Activated T-helper 17 cell treated with anti-CD3 and anti-CD28 coated beads, Interleukin-2, amount 50 U/mL, for 72 hours (primary cell): Measurements from ENCODE around the gene CARS1. TPM values are rescaled to one million over a fixed set of nuclear protein-coding genes. Genes with fewer than 3 reads are reported as not detected.

Experiments
- ATAC-seq: fragments of 150-1000 bp; cut with Tn5 transposase; replicated peaks from 2 replicates; pipeline ENCODE4 v1.10.0; 2021; ENCODE audit warnings: mild to moderate bottlenecking, moderate library complexity
- H3K27ac Mint-ChIP-seq: one replicate; pipeline ENCODE4 v1.8.0; 2022; ENCODE audit warnings: mixed read lengths
- H3K27me3 Mint-ChIP-seq: one replicate; pipeline ENCODE4 v1.8.0; 2022; ENCODE audit warnings: mixed read lengths
- H3K36me3 Mint-ChIP-seq: one replicate; pipeline ENCODE4 v1.8.0; 2022; ENCODE audit warnings: low read depth, mild to moderate bottlenecking, mixed read lengths
- H3K4me1 Mint-ChIP-seq: one replicate; pipeline ENCODE4 v1.8.0; 2022; ENCODE audit warnings: mixed read lengths
- H3K4me3 Mint-ChIP-seq: one replicate; pipeline ENCODE4 v1.8.0; 2022; ENCODE audit warnings: mild to moderate bottlenecking, mixed read lengths
- H3K9me3 Mint-ChIP-seq: one replicate; pipeline ENCODE4 v1.8.0; 2022; ENCODE audit warnings: mixed read lengths
- total RNA-seq, 2 donors: library from RNA; stranded (reverse); gene quantifications; one replicate each; pipeline ENCODE4 v1.2.3, GENCODE V29; 2022

The CARS1 gene
- total RNA-seq, 2 donors from 2014 or later = 81.4 to 84.9 TPM

GRCh38 chr11:2976294-2977063, 80.7 kb downstream of the CARS1 start:
- ATAC-seq = peak; percentile 25

GRCh38 chr11:2975594-2975993, 81.6 kb downstream of the CARS1 start:
- Mint-ChIP-seq H3K4me1 (peaks cover 14% of the 10 kb centered on the region), H3K36me3 (peaks cover 99% of the 10 kb centered on the region), H3K9me3 (no peaks in the 10 kb centered on the region), H3K27ac (no peak overlapping the region), H3K27me3 (no peaks in the 10 kb centered on the region), H3K4me3 (no peak overlapping the region)
- peak; percentile 84 for ATAC-seq

More at GRCh38 chr11:2976294-2977063, 80.7 kb downstream of the CARS1 start:
- peak overlapping the region; percentile 74 for H3K27ac Mint-ChIP-seq
- peaks cover 97% of the 10 kb centered on the region for H3K36me3 Mint-ChIP-seq
- no peaks in the 10 kb centered on the region for H3K9me3 Mint-ChIP-seq
- peaks cover 14% of the 10 kb centered on the region for H3K4me1 Mint-ChIP-seq
- no peaks in the 10 kb centered on the region for H3K27me3 Mint-ChIP-seq
- no peak overlapping the region for H3K4me3 Mint-ChIP-seq

GRCh38 chr11:2974272-2974671, 83.0 kb downstream of the CARS1 start:
- no peaks in the 10 kb centered on the region for H3K27me3 Mint-ChIP-seq
- H3K4me1 Mint-ChIP-seq = peaks cover 14% of the 10 kb centered on the region
- H3K36me3 Mint-ChIP-seq = peaks cover 100% of the 10 kb centered on the region
- peak overlapping the region; percentile 87 for H3K27ac Mint-ChIP-seq
- ATAC-seq = peak; percentile 70
- peak overlapping the region; percentile 40 for H3K4me3 Mint-ChIP-seq
- H3K9me3 Mint-ChIP-seq = no peaks in the 10 kb centered on the region

- peaks cover 7% of the 10 kb centered on the region for H3K4me1 Mint-ChIP-seq
- H3K27me3 Mint-ChIP-seq = no peaks in the 10 kb centered on the region
- no peak overlapping the region for H3K4me3 Mint-ChIP-seq
- H3K9me3 Mint-ChIP-seq = no peaks in the 10 kb centered on the region
- H3K36me3 Mint-ChIP-seq = peaks cover 100% of the 10 kb centered on the region
- H3K27ac Mint-ChIP-seq = no peak overlapping the region
- no peak for ATAC-seq
Observed at GRCh38 chr11:2968341-2968900, 88.8 kb downstream of the CARS1 start.

GRCh38 chr11:2964782-2965181, 92.4 kb downstream of the CARS1 start:
- no peaks in the 10 kb centered on the region for H3K27me3 Mint-ChIP-seq
- no peaks in the 10 kb centered on the region for H3K9me3 Mint-ChIP-seq
- no peak overlapping the region for H3K4me3 Mint-ChIP-seq
- no peak for ATAC-seq
- no peak overlapping the region for H3K27ac Mint-ChIP-seq
- peaks cover 11% of the 10 kb centered on the region for H3K4me1 Mint-ChIP-seq
- H3K36me3 Mint-ChIP-seq = peaks cover 100% of the 10 kb centered on the region

GRCh38 chr11:2963761-2964160, 93.5 kb downstream of the CARS1 start:
- Mint-ChIP-seq H3K9me3 (no peaks in the 10 kb centered on the region), H3K27ac (no peak overlapping the region), H3K27me3 (no peaks in the 10 kb centered on the region), H3K4me1 (peaks cover 11% of the 10 kb centered on the region), H3K4me3 (no peak overlapping the region), H3K36me3 (peaks cover 100% of the 10 kb centered on the region)
- ATAC-seq = no peak

GRCh38 chr11:2963112-2963754, 94.0 kb downstream of the CARS1 start:
- H3K4me1 Mint-ChIP-seq = peaks cover 11% of the 10 kb centered on the region
- H3K36me3 Mint-ChIP-seq = peaks cover 100% of the 10 kb centered on the region
- no peaks in the 10 kb centered on the region for H3K27me3 Mint-ChIP-seq
- H3K27ac Mint-ChIP-seq = peak overlapping the region; percentile 74
- no peak overlapping the region for H3K4me3 Mint-ChIP-seq
- peak; percentile 16 for ATAC-seq
- no peaks in the 10 kb centered on the region for H3K9me3 Mint-ChIP-seq

- ATAC-seq = no peak
- H3K27ac Mint-ChIP-seq = peak overlapping the region; percentile 74
- H3K9me3 Mint-ChIP-seq = no peaks in the 10 kb centered on the region
- H3K4me1 Mint-ChIP-seq = peaks cover 5% of the 10 kb centered on the region
- no peaks in the 10 kb centered on the region for H3K27me3 Mint-ChIP-seq
- peaks cover 100% of the 10 kb centered on the region for H3K36me3 Mint-ChIP-seq
- no peak overlapping the region for H3K4me3 Mint-ChIP-seq
Observed at GRCh38 chr11:2961080-2961479, 96.1 kb downstream of the CARS1 start.

GRCh38 chr11:2960139-2960538, 97.1 kb downstream of the CARS1 start:
- ATAC-seq = no peak
- H3K4me3 Mint-ChIP-seq = no peak overlapping the region
- no peaks in the 10 kb centered on the region for H3K27me3 Mint-ChIP-seq
- peaks cover 4% of the 10 kb centered on the region for H3K4me1 Mint-ChIP-seq
- no peaks in the 10 kb centered on the region for H3K9me3 Mint-ChIP-seq
- H3K27ac Mint-ChIP-seq = no peak overlapping the region
- peaks cover 100% of the 10 kb centered on the region for H3K36me3 Mint-ChIP-seq

- no peaks in the 10 kb centered on the region for H3K9me3 Mint-ChIP-seq
- no peak for ATAC-seq
- no peak overlapping the region for H3K4me3 Mint-ChIP-seq
Observed at GRCh38 chr11:2958251-2958650, 99.0 kb downstream of the CARS1 start.

GRCh38 chr11:2955906-2956476, 101.2 kb downstream of the CARS1 start:
- Mint-ChIP-seq H3K4me1 (peaks cover 12% of the 10 kb centered on the region), H3K9me3 (no peaks in the 10 kb centered on the region), H3K4me3 (no peak overlapping the region), H3K27ac (peak overlapping the region; percentile 63), H3K27me3 (no peaks in the 10 kb centered on the region), H3K36me3 (peaks cover 100% of the 10 kb centered on the region)
- no peak for ATAC-seq

More at GRCh38 chr11:2958251-2958650, 99.0 kb downstream of the CARS1 start:
- peaks cover 4% of the 10 kb centered on the region for H3K4me1 Mint-ChIP-seq
- H3K36me3 Mint-ChIP-seq = peaks cover 100% of the 10 kb centered on the region
- no peak overlapping the region for H3K27ac Mint-ChIP-seq
- no peaks in the 10 kb centered on the region for H3K27me3 Mint-ChIP-seq

- H3K4me3 Mint-ChIP-seq = no peak overlapping the region
- H3K27ac Mint-ChIP-seq = peak overlapping the region; percentile 58
- H3K36me3 Mint-ChIP-seq = peaks cover 100% of the 10 kb centered on the region
- H3K4me1 Mint-ChIP-seq = peaks cover 18% of the 10 kb centered on the region
- H3K9me3 Mint-ChIP-seq = no peaks in the 10 kb centered on the region
- no peaks in the 10 kb centered on the region for H3K27me3 Mint-ChIP-seq
- no peak for ATAC-seq
Observed at GRCh38 chr11:2954263-2954662, 103.0 kb downstream of the CARS1 start.

GRCh38 chr11:2952290-2952689, 104.9 kb downstream of the CARS1 start:
- Mint-ChIP-seq H3K4me3 (no peak overlapping the region), H3K36me3 (peaks cover 100% of the 10 kb centered on the region), H3K4me1 (peaks cover 34% of the 10 kb centered on the region), H3K9me3 (no peaks in the 10 kb centered on the region), H3K27me3 (no peaks in the 10 kb centered on the region), H3K27ac (no peak overlapping the region)
- no peak for ATAC-seq

- H3K36me3 Mint-ChIP-seq = peaks cover 100% of the 10 kb centered on the region
- H3K4me3 Mint-ChIP-seq = peak overlapping the region; percentile 12
Observed at GRCh38 chr11:2951231-2952110, 105.8 kb downstream of the CARS1 start.

More at GRCh38 chr11:2951231-2952110, 105.8 kb downstream of the CARS1 start:
- ATAC-seq = peak; percentile 38
- Mint-ChIP-seq H3K27me3 (no peaks in the 10 kb centered on the region), H3K4me1 (peaks cover 38% of the 10 kb centered on the region), H3K27ac (peak overlapping the region; percentile 81), H3K9me3 (no peaks in the 10 kb centered on the region)
